NT2/D1 (cell line): ENCODE data around the gene SCAF8.

Experiments used
- SUZ12 ChIP-seq: IDR thresholded peaks from 2 replicates; pipeline ENCODE4 v1.6.1; 2011; ENCODE audit not compliant: insufficient read length, insufficient read depth; ENCODE audit errors: extremely low read depth
- YY1 ChIP-seq: IDR thresholded peaks from 2 replicates; pipeline ENCODE4 v1.6.1; 2011; ENCODE audit not compliant: insufficient read length, insufficient read depth

GRCh38 chr6:154862536-154862935 is 129.3 kb downstream of the SCAF8 start:
- TF ChIP-seq YY1 (no peak), SUZ12 (no peak)
